HG03097 (cell line): ENCODE measurements around the gene AFF4.

ENCODE experiments used
- ATAC-seq: cut with Tn5 transposase; IDR thresholded peaks from one replicate; pipeline ENCODE4 v1.9.1; 2021; ENCODE audit not compliant: unreplicated experiment, low FRiP score

Gene AFF4

GRCh38 chr5:132831095-132831860, 132.2 kb downstream of the AFF4 start:
- no peak for ATAC-seq

GRCh38 chr5:132830436-132831094, 132.9 kb downstream of the AFF4 start, which contains the start of gene SHROOM1:
SHROOM1 (minus strand) TSS chr5:132830647; CDS start chr5:132826140, 4,507 bp downstream.
- peak; percentile 44 for ATAC-seq

- peak; percentile 57 for ATAC-seq
Observed at GRCh38 chr5:132829742-132830435, 133.5 kb downstream of the AFF4 start.

GRCh38 chr5:132828846-132829494, 134.5 kb downstream of the AFF4 start:
- no peak for ATAC-seq

- ATAC-seq, result no peak
Observed at GRCh38 chr5:132827943-132828673, 135.3 kb downstream of the AFF4 start.

GRCh38 chr5:132826424-132827082, 136.9 kb downstream of the AFF4 start:
- no peak for ATAC-seq

GRCh38 chr5:132825834-132826391, 137.5 kb downstream of the AFF4 start:
- no peak for ATAC-seq
